A673 (cell line): ENCODE data around the gene CFAP65.

Experiments used
- EZH2 ChIP-seq: fragments of 200-600 bp; sonication (generic); IDR thresholded peaks from 2 replicates; pipeline ENCODE4 v1.6.1; 2017; ENCODE audit warnings: borderline replicate concordance, low read depth, mild to moderate bottlenecking, mixed read lengths, antibody characterized with exemption, low read length; ENCODE audit not compliant: poor library complexity, severe bottlenecking
- TF ChIP-seq, protein P1 (sequence below): fragments of 300-800, 200-600 bp; sonication (generic); conservative IDR thresholded peaks from 2 replicates; pipeline ENCODE4 v1.5.1; 2017; ENCODE audit warnings: low read depth, mild to moderate bottlenecking, antibody characterized with exemption, low read length, moderate library complexity, mixed read lengths

DNA sequence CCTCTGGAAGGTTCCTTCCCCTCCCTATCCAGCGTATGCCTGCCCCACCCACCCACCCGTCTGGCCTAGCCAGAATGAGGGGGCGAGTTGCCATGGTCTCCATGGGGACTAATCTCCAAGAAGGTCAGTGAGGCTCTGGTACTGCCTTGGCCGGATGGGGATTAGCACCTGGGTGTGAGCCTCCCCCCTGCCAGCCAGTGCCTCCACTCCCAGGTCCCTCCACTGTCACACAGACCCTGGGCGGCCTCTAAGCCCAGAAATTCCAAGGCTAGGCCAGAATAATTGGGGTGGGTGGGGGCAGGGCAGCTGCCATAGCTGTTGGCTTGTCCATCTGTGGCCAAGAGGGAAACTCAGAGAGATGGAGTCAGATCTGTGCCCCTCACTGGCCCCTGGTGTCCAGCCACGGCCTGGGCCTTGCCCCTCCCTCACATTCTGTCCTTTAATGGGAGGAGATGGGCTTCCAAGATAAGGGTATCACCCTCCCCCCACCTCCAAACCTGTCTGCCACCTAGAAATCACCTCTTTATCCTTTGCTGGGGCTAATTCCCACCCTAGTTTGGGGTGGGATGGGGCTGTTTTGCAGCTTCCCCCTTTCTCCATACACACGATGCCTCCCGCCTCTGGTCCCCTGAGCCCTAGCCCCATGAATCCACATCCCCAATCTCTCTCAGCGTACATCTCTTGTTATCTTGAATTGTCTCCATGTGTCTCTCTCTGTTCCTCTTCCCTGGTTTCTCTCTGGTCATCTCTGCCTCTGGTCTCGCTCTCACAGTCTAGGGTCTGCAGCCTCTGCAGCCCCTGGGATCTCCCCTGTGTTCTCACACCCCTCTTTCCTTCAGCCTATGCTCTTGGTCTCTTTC lies 42.1 kb downstream of the CFAP65 start:
- TF ChIP-seq, protein P1, sequence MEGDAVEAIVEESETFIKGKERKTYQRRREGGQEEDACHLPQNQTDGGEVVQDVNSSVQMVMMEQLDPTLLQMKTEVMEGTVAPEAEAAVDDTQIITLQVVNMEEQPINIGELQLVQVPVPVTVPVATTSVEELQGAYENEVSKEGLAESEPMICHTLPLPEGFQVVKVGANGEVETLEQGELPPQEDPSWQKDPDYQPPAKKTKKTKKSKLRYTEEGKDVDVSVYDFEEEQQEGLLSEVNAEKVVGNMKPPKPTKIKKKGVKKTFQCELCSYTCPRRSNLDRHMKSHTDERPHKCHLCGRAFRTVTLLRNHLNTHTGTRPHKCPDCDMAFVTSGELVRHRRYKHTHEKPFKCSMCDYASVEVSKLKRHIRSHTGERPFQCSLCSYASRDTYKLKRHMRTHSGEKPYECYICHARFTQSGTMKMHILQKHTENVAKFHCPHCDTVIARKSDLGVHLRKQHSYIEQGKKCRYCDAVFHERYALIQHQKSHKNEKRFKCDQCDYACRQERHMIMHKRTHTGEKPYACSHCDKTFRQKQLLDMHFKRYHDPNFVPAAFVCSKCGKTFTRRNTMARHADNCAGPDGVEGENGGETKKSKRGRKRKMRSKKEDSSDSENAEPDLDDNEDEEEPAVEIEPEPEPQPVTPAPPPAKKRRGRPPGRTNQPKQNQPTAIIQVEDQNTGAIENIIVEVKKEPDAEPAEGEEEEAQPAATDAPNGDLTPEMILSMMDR, result no peak
- TF ChIP-seq EZH2, result no peak
